ENCODE data around the gene VEGFA. TPM values are rescaled to one million over a fixed set of nuclear protein-coding genes. Genes with fewer than 3 reads are reported as not detected.

Gene VEGFA
- total and polyA plus RNA-seq, 2 of the 8 experiments (the other 6 are each of a cell fraction or from before 2014, with no cell fraction given), result 42.2 to 58.5 TPM

DNA sequence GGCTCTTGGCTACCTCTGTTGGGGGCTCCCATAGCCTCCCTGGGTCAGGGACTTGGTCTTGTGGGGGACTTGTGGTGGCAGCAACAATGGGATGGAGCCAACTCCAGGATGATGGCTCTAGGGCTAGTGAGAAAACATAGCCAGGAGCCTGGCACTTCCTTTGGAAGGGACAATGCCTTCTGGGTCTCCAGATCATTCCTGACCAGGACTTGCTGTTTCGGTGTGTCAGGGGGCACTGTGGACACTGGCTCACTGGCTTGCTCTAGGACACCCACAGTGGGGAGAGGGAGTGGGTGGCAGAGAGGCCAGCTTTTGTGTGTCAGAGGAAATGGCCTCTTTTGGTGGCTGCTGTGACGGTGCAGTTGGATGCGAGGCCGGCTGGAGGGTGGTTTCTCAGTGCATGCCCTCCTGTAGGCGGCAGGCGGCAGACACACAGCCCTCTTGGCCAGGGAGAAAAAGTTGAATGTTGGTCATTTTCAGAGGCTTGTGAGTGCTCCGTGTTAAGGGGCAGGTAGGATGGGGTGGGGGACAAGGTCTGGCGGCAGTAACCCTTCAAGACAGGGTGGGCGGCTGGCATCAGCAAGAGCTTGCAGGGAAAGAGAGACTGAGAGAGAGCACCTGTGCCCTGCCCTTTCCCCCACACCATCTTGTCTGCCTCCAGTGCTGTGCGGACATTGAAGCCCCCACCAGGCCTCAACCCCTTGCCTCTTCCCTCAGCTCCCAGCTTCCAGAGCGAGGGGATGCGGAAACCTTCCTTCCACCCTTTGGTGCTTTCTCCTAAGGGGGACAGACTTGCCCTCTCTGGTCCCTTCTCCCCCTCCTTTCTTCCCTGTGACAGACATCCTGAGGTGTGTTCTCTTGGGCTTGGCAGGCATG, 9.2 kb downstream of the VEGFA start (continued):
- TF ChIP-seq RNF2 (IDR thresholded peaks at IDR 0.05; ENCODE audit: borderline replicate concordance, low read depth, low read length, missing control alignments, poor library complexity, severe bottlenecking), result no peak
- TF ChIP-seq, protein P1, sequence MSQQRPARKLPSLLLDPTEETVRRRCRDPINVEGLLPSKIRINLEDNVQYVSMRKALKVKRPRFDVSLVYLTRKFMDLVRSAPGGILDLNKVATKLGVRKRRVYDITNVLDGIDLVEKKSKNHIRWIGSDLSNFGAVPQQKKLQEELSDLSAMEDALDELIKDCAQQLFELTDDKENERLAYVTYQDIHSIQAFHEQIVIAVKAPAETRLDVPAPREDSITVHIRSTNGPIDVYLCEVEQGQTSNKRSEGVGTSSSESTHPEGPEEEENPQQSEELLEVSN (IDR thresholded peaks at IDR 0.05), result no peak
- no peak for TF ChIP-seq SRF (IDR thresholded peaks at IDR 0.05; ENCODE audit: low read depth, low read length)
- TF ChIP-seq SUZ12 (IDR thresholded peaks at IDR 0.05; ENCODE audit: low read length), result no peak
- TF ChIP-seq NANOG (IDR thresholded peaks at IDR 0.05; ENCODE audit: insufficient read depth, low read depth, low read length, poor library complexity, severe bottlenecking), result no peak
- TF ChIP-seq CBX5 (IDR thresholded peaks at IDR 0.05; ENCODE audit: low read depth, low read length), result no peak
- no peak for TF ChIP-seq KDM4A (IDR thresholded peaks at IDR 0.05; ENCODE audit: low read depth, low read length, severe bottlenecking)
- no peak for TF ChIP-seq SP1 (IDR thresholded peaks at IDR 0.05; ENCODE audit: low read depth, low read length)
- TF ChIP-seq JUND (IDR thresholded peaks at IDR 0.05; ENCODE audit: low read length), result no peak
- TF ChIP-seq MAFK (IDR thresholded peaks at IDR 0.05; ENCODE audit: low read depth, low read length), result no peak
- TF ChIP-seq NRF1 (IDR thresholded peaks at IDR 0.05; ENCODE audit: low read depth, low read length), result no peak
- TF ChIP-seq BACH1 (IDR thresholded peaks at IDR 0.05; ENCODE audit: low read length), result no peak
